ENCODE measurements around the gene CLSTN2.

DNA sequence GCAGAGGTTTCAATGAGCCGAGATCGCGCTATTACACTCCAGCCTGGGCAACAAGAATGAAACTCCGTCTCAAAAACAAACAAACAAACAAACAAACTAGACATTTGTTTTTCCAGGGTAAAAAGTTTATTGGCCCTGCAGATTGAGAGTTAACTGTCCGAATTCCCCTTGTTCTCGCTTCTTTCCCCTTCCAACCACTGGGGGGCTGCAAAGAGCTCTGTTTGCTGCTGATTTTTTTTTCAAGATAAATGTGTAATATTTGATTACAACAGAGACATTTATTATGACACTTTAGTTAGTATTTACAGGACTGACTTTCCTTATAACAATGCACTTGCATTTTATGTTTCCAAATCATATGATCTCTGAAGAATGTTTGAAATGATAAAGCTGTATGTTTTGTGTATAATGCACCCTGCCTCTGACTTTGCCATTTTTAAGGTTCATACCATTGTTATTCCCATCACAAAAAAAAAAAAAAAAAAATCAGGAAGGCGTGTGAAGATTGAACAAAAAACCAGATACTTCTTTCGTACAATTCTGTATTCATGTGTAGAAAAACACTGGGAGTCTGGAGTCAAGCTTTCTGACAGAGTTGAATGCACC is 2.8 kb downstream of the CLSTN2 start:
- TF ChIP-seq CTCF (IDR thresholded peaks at IDR 0.05; ENCODE audit: low read length) (peak; percentile 74), EZH2phosphoT487 (IDR thresholded peaks at IDR 0.05; ENCODE audit: low read length) (no peak), EZH2 (optimal IDR thresholded peaks at IDR 0.05; ENCODE audit: low read depth, low read length) (no peak)

All from MM.1S (cell line).